Psoas muscle (tissue), 8 donors: Measurements from ENCODE around the gene KCNJ8. TPM values are rescaled to one million over a fixed set of nuclear protein-coding genes. Genes with fewer than 3 reads are reported as not detected.

Experiments
- ATAC-seq, 4 donors: fragments of 200-7000 bp; cut with Tn5 transposase; one replicate each; pipeline ENCODE4 v1.9.1; 2020; ENCODE audit warnings: moderate library complexity in 3 of 4, mild to moderate bottlenecking in 2 of 4
- DNase-seq, 2 donors: peaks; one replicate each; pipeline ENCODE4 v3.0.0-alpha.2; 2020
- H3K27ac ChIP-seq: fragments of 200-600 bp; one replicate; pipeline ENCODE4 v1.8.0; 2022
- H3K27me3 ChIP-seq, 3 donors: fragments of 200-600 bp in 1 of 3; one replicate each; pipeline versions ENCODE4 v1.6.1 to v1.8.0; 2013 to 2022; ENCODE audit warnings: low read length in 2 of 3, mild to moderate bottlenecking in 2 of 3, moderate library complexity in 1 of 3; ENCODE audit not compliant: insufficient read depth in 3 of 3
- H3K36me3 ChIP-seq, 2 donors: fragments of 200-600 bp in 1 of 2; one replicate each; pipeline versions ENCODE4 v1.6.1 to v1.8.0; 2013 to 2022; ENCODE audit warnings: low read depth in 1 of 2, mild to moderate bottlenecking in 1 of 2, moderate library complexity in 1 of 2; ENCODE audit not compliant: insufficient read depth in 1 of 2
- H3K4me1 ChIP-seq: fragments of 200-600 bp; one replicate; pipeline ENCODE4 v1.8.0; 2022
- H3K4me3 ChIP-seq: fragments of 200-600 bp; one replicate; pipeline ENCODE4 v1.8.0; 2022; ENCODE audit warnings: mild to moderate bottlenecking
- H3K9me3 ChIP-seq: fragments of 200-600 bp; one replicate; pipeline ENCODE4 v1.8.0; 2022
- CTCF ChIP-seq: fragments of 200-600 bp; IDR thresholded peaks from one replicate; pipeline ENCODE4 v1.8.0; 2022; ENCODE audit warnings: antibody characterized with exemption
- WGBS, 3 donors: extraction: QIAGEN DNeasy Blood & Tissue Kit; methylation state at CpG; one replicate each; pipeline versions ENCODE4 v1.1.6 to v1.1.7; 2013; 5-methylcytosine and 5-hydroxymethylcytosine counted together
- intact Hi-C, 2 donors: fragments of 100-400 bp; cut with DNase I; formaldehyde crosslinking; loops; one replicate each; pipeline versions ENCODE4 v1.11.0 to v1.14.2; 2022
- polyA plus RNA-seq, 3 donors: library from polyadenylated mRNA; stranded (reverse); fragments of 200-250 nt; gene quantifications; one replicate each; pipeline ENCODE4 v1.2.3, GENCODE V29; 2013
- total RNA-seq, 4 donors: library from RNA; stranded (reverse); fragmentation: NEBNext Ultra II Directional in 2 of 4; extraction: Animal tissue kit (Norgen Biotek cat#: 25700) in 2 of 4; gene quantifications; one replicate each; pipeline versions ENCODE4 v1.2.1 to v1.2.4, GENCODE V29; 2021 to 2023
- donor health status: healthy with polysubstance abuse.
- donor health status: DM: no; HTN: no; CAD: no; lungs with moderate emphysema.
- donor health status: Bipolar disorder and iron deficiency.
- donor health status: healthy.
- donor health status: DM: yes; HTN: yes; CAD: no.
- donor health status: DM: no; HTN: no; CAD: no.
- donor health status: DM: no; HTN: no; CAD: no.
- donor health status: DM: yes; HTN: yes; CAD: no.

KCNJ8 gene
- total and polyA plus RNA-seq, 7 donors = 3.4 to 13.3 (median 7.4) TPM

- 56 to 58% (median 56%) methylated on average over 2 of the region's 2 CpGs for WGBS, 3 donors
- Histone ChIP-seq H3K27ac (no peak overlapping the region), H3K36me3 (no peaks in the 10 kb centered on the region), H3K4me3 (no peak overlapping the region), H3K4me1 (no peaks in the 10 kb centered on the region), H3K9me3 (no peaks in the 10 kb centered on the region), H3K27me3 (no peaks in the 10 kb centered on the region)
- intact Hi-C loops = no loop called here
- no peak for TF ChIP-seq CTCF
- DNase-seq (no peak), ATAC-seq (no peak)
Observed at GRCh38 chr12:21715386-21715785, 59.1 kb downstream of the KCNJ8 start.

Other genes with a start within 250 kb of the KCNJ8 start
- gene SPX, start 248.4 kb downstream of the KCNJ8 start, total RNA-seq = 10 to 100 TPM in 1 of 4 donors, 1 to 10 TPM in 2, under 1 TPM in 1; 0.59 to 17.1 (median 3.5) TPM
- 1 to 10 TPM in 2 of 3 donors, under 1 TPM in 1; 0.66 to 2.4 (median 2.1) TPM for gene SPX, start 248.4 kb downstream of the KCNJ8 start, polyA plus RNA-seq
- under 1 TPM in 1 of 4 donors, not detected in 3; 0.09 TPM for gene GYS2, start 169.9 kb downstream of the KCNJ8 start, total RNA-seq
- under 1 TPM in 1 of 3 donors, not detected in 2; 0.03 TPM for gene GYS2, start 169.9 kb downstream of the KCNJ8 start, polyA plus RNA-seq
- 100 to 1,000 TPM in 3 of 4 donors, 10 to 100 TPM in 1; 71.6 to 616 (median 350) TPM for gene LDHB, start 116.9 kb downstream of the KCNJ8 start, total RNA-seq
- gene LDHB, start 116.9 kb downstream of the KCNJ8 start, polyA plus RNA-seq = 100 to 1,000 TPM; 156 to 403 (median 231) TPM
- gene ABCC9, start 166.7 kb upstream of the KCNJ8 start, total RNA-seq = 10 to 100 TPM; 52.7 to 94.9 (median 88.8) TPM
- 10 to 100 TPM in 2 of 3 donors, 1 to 10 TPM in 1; 4.5 to 20.0 (median 14.7) TPM for gene ABCC9, start 166.7 kb upstream of the KCNJ8 start, polyA plus RNA-seq